ENCODE data around the gene MYBPC3.

The MYBPC3 gene

GRCh38 chr11:47383071-47383470 is 30.6 kb upstream of the MYBPC3 start:
- DNase-seq = no peak

GRCh38 chr11:47380078-47380477 is 27.6 kb upstream of the MYBPC3 start:
- no peak for DNase-seq

- DNase-seq = no peak
These were observed 26.8 kb upstream of the MYBPC3 start for GRCh38 chr11:47379317-47379716.

GRCh38 chr11:47378836-47379170 is 26.3 kb upstream of the MYBPC3 start:
- DNase-seq = no peak

GRCh38 chr11:47378010-47378835 is 25.7 kb upstream of the MYBPC3 start, which contains the start of gene SPI1:
Gene SPI1, minus strand, starts transcription at chr11:47378547. Its CDS starts 194 bp downstream, at chr11:47378353.
- DNase-seq = no peak

GRCh38 chr11:47377571-47378009 is 25.1 kb upstream of the MYBPC3 start:
- no peak for DNase-seq

GRCh38 chr11:47376525-47377371 is 24.2 kb upstream of the MYBPC3 start:
- DNase-seq = no peak

- no peak for DNase-seq
These were observed 23.6 kb upstream of the MYBPC3 start for GRCh38 chr11:47376107-47376524.

GRCh38 chr11:47375546-47376085 is 23.1 kb upstream of the MYBPC3 start:
- no peak for DNase-seq

GRCh38 chr11:47375020-47375419 is 22.5 kb upstream of the MYBPC3 start:
- no peak for DNase-seq

GRCh38 chr11:47374720-47375019 is 22.2 kb upstream of the MYBPC3 start:
- DNase-seq = no peak

- DNase-seq = no peak
These were observed 21.6 kb upstream of the MYBPC3 start for GRCh38 chr11:47373876-47374719.

GRCh38 chr11:47372422-47372821 is 19.9 kb upstream of the MYBPC3 start:
- DNase-seq = no peak

GRCh38 chr11:47369676-47370075 is 17.2 kb upstream of the MYBPC3 start:
- no peak for DNase-seq

GRCh38 chr11:47366020-47366490 is 13.6 kb upstream of the MYBPC3 start:
- DNase-seq = no peak

- DNase-seq = no peak
These were observed 8.9 kb upstream of the MYBPC3 start for GRCh38 chr11:47361419-47361818.

- DNase-seq = no peak
These were observed 7.8 kb upstream of the MYBPC3 start for GRCh38 chr11:47360341-47360740.

- DNase-seq = no peak
These were observed 7.1 kb upstream of the MYBPC3 start for GRCh38 chr11:47359586-47359985.

- no peak for DNase-seq
These were observed 6.7 kb upstream of the MYBPC3 start for GRCh38 chr11:47359162-47359561.

- DNase-seq = no peak
These were observed 6.2 kb upstream of the MYBPC3 start for GRCh38 chr11:47358731-47359051.

- no peak for DNase-seq
These were observed 5.7 kb upstream of the MYBPC3 start for GRCh38 chr11:47357985-47358730.

- no peak for DNase-seq
These were observed 4.5 kb upstream of the MYBPC3 start for GRCh38 chr11:47356998-47357329.

All from NCI-H2081 treated with DMSO at 0.1 percent for 48 hours (cell line).